ENCODE results near the gene MTOR.
"Not testable (repeated sequence)": the region's sequence is repeated elsewhere in the genome, so short reads cannot be mapped to it uniquely, and the experiment has no call there.

Gene MTOR

DNA sequence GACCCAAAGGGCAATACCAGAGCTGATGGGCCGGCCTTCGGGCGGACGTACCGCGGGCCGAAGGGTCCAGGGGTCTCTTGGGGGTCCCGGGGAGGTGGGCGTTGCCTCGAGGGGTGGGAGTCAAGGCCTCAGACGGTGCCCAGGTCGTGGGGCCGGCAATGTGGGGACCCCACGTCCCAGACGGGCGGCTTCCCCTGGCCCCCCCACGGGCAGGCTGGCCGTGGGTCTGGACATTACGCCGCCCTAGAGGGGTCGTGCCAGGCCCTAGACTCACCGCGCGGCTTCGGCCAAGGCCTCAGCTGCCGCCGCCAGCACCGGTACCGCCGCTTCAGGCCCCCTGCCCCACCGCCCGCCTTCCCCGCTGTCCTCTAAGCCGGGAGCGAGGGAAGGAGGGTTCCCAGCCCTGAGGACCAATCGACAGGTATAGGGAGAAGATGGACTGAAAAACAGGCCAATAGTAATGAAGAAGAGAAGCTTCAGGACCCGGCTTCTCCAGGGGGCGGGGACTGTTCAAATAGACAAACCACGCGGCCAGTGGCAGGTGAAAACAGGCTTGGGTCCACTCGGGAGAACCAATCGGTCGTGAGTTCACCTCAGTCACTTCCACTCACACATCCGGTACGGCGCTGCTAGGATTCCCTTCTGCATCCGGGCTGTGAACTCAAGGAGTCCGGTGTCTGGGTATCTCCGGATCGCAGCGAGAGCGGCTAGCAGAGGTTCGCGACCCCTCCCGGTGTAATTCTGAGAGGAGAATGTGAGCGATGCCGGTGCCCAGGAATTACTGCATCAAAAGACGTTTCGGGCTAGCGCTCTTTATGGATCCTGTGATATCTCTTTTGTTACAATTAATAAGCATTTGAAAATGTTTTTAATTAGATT, at the start of gene MTOR:
Gene MTOR, minus strand, starts transcription at position 381 of the 879 bp plus-strand sequence. CDS start 3,142 bp downstream, outside the sequence.
- DNase-seq = peak; percentile 96

DNA sequence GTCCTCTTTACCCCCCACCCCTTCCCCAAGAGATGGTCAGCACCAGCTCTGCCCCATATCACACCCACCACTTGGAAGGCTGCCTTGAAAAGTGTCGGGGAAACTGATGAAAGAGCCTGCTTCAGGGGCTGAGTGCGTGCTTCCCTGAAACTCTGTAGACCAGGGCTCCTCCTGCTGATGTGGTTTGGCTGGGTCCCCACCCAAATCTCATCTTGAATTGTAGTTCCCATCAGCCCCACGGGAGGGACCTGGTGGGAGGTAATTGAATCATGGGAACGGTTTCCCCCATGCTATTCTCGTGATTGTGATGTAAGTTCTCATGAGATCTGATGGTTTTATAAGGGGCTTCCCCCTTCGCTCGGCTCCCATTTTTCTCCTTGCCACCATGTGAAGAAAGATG, 47.0 kb upstream of the MTOR start:
- DNase-seq = no peak

DNA sequence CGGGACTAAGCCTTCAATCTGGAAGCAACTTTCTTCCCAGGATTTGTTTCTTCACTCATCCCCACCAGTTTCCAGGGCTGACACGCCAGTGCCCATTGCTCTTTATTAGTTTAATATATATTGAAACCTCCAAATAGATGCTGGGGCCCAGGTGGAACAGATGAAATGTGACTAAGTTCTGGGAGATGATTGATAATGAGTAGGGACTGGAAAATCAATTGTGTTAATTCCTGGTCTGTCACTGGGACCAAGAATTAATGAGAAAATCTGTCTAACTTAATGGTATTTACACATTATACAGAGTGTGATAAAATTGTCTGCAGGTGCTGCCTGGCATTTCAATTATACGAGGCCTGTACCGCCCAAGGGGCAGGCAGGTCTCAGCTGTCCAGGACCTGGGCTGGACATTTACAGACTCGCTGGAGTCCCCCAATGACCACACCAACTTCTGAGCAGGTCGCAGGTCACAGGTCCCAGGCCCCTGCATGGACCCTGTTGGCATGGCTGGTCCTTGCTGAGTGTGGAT, 46.4 kb upstream of the MTOR start:
- no peak for DNase-seq

DNA sequence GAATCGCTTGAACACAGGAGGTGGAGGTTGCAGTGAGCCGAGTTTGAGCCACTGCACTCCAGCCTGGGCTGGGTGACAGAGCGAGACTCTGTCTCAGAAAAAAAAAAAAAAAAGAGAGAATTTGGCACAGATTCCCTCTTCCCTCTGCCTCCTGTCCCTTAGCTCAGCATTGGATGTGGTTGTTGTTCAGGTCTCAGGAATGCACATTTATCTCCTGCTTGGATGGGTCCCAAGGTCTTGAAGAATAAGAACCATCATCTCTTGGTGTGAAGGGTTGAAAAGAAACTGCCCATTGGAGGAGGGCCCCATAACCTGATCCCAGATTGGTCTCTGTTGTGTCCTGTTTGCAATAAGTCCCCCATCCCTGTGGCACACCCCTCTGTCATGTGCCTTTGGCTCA, 45.5 kb upstream of the MTOR start:
- DNase-seq = no peak

DNA sequence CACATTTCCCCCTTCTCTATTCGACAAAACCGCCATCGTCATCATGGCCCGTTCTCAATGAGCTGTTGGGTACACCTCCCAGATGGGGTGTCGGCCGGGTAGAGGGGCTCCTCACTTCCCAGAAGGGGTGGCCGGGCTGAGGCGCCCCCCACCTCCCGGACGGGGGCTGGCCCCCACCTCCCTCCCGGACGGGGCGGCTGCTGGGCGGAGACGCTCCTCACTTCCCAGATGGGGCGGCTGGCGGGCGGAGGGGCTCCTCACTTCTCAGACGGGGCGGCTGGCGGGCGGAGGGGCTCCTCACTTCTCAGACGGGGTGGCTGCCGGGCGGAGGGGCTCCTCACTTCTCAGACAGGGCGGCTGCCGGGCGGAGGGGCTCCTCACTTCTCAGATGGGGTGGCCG, 43.2 kb upstream of the MTOR start:
- not testable (repeated sequence) for DNase-seq

DNA sequence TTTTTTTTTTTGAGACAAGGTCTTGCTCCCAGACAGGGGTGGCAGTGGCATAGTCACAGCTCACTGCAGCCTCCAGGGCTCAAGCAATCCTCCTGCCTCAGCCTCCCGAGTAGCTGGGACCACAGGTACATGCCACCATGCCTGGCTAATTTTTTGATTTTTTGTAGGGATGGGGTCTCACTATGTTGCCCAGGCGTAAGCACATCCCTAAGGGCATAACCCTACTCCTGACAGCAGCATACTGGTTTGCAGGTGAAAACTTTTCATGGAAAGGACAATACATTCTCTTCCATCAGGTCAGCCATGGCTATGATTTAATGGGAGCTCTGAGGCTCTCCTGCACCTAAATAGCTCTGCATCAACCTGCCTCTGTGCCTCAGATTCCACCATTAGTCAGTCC, 40.0 kb upstream of the MTOR start:
- DNase-seq = no peak

DNA sequence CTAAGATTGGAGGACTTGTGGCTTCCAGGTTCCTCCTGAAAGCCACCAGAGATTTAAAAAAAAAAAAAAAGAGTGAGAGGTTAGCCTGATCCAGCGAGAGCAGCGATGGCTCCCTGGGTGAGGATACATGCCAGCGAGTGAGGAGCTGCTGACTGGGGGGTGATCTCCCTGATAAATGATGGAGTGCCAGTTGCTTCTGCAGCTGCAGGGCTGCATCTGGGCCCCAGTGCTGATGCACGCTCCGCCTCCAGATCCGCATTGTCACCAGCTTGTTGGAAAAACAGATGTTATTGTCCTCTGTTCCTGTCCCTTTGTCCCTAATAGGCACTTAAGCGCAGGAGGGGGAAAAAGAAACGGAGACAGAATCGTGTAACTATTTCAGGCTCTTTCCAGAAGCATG, 39.2 kb upstream of the MTOR start:
- no peak for DNase-seq

DNA sequence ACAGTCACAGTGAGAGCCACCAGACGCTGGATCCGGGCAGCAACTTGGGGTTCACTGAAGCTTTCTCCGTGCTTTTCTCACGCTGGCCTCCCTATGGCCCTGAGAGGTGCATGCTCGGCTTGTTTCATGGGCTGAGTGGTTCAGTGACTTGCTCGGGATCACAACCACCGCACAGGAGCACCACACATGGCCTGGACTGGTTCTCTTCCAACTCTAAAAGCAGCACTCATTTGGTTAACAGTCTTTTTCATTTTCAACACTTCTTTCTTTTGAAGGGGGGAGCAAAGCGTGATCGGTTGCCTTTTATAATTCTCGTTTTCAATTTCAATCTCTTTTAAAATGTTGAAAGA, 36.8 kb upstream of the MTOR start:
- no peak for DNase-seq

DNA sequence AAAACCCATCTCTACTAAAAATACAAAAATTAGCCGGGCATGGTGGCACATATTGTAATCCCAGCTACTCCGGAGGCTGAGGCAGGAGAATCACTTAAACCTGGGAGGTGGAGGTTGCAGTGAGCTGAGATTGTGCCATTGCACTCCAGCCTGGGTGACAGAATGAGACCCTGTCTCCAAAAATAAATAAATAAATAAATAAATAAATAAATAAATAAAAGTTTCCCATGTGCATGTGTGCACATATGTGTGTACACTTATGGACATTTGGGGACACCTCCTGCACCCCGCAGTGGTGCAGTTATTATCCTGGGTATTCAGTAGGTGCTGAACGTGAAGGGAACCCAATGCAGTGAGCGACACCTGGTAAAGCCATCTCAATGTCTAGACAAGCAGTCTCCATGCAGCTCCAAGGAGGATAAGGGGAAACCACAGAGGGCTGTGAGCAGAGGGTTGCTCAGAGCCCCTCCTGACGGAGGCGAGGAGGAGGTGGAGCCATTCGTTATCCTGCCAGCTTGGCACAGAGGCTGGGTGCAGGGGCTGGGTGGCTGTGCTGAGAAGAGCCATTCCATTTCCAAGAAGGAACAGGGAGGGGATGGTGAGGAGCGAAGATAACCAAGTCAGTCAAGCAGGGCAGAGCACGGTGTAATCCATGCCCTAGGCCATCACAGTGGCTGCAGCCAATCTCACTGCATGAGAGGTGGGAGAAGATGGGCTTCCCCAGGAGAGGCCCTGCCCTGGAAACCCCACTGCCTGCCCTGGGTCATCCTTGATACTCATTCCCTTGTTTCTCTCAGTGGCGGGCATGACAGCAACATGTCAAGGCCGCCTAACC, 36.3 kb upstream of the MTOR start:
- no peak for DNase-seq

DNA sequence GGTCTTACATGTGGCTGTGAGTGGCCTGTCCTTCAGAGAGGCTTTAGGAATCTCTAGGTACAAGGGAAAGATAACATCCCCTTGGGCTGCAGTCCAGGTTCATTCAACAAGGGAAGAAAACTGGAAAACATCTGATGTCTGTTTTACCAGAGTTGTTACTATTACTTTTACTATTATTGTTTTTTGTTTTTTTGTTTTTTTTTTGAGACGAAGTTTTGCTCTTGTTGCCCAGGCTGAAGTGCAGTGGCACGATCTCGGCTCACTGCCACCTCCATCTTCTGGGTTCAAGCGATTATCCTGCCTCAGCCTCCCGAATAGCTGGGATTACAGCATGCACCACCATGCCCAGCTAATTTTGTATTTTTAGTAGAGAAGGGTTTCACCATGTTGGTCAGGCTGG, 35.4 kb upstream of the MTOR start:
- not testable (repeated sequence) for DNase-seq

DNA sequence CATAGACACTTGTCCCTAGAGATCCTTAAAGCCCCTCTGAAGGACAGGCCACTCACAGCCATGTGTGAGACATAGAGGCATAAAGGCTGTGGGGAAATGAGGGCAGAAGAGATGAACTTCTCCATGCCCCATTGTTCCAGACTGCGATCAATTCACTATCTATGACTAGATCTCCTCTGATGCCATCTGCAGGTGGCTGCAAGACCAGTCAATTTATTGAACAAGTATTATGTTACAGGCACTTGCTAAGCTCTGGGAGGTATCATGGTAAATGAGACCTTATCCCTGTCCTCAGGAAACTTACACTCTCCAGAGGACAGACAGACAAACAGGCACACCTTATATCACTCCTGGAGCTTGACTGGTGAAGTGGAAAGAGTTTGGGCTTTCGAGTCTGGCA, 33.6 kb upstream of the MTOR start:
- DNase-seq = no peak

DNA sequence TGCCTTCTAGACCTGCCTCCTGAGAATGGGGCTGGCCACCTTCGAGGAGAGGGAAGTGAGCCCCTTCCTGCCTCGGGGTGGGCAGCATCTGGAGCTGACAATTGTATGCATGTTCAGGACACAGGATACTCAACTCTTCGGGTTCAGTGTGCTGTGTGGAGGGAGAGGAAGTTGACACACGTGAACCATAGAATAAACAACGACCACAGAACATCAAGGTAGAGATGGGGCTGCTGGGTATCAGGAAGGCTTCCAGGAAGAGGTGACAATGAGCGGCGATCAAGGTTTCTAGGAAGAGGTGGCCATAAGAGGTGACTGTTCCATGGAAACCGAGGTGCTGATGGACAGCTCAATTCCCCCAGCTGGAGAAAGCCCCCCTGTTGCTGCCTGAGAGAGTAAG, 32.6 kb upstream of the MTOR start:
- DNase-seq = no peak

DNA sequence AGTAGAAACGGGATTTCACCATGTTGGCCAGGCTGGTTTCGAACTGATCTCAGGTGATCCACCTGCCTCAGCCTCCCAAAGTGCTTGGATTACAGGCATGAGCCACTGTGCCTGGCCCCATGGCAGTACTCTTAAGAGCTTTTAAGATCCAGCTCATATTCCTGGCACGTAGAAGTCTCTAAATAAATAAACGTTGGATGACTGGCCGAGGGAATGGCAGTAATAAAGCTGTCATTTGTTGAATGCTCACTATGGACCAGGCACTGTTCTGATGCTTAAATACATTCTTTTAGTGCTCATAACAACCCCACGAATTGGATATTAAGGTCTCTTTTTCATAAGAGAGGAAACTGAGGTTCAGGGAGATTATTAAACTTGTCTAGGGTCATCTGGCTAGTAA, 31.5 kb upstream of the MTOR start:
- DNase-seq = no peak

DNA sequence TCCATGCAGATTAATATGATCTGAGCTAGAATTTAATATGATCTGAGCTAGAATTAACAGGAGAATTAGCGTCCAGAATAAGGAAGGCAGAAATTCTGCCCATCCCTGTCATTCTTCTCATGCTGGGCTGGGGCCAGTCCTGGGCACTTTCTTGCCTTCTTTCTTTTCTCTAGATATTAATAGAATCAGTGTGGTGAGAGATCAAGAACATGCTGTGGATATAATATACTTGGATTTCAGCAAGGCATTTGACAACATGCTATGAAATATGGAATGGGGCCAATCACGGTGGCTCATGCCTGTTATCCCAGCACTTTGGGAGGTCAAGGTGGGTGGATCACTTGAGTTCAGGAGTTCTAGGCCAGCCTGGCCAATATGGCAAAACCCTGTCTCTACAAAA, 28.7 kb upstream of the MTOR start:
- no peak for DNase-seq

DNA sequence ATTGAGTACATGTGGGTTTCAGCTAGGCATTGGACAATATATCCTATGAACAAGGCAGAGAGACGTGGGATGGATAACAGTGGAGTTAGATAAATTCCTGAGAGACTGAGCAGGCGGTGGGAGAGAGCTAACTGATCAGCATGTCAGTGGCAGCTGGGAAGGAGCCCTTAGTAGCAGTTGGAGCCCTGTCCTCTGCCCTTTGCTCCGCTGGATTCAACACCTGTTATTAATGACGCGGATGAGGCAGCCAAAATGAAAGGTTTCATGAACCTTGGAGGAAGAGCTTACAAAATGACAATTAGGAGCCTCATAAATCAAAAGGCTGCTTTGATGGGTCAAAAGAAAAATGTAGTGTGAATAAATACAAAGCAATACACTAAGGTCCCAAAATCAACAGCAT, 26.7 kb upstream of the MTOR start:
- no peak for DNase-seq

DNA sequence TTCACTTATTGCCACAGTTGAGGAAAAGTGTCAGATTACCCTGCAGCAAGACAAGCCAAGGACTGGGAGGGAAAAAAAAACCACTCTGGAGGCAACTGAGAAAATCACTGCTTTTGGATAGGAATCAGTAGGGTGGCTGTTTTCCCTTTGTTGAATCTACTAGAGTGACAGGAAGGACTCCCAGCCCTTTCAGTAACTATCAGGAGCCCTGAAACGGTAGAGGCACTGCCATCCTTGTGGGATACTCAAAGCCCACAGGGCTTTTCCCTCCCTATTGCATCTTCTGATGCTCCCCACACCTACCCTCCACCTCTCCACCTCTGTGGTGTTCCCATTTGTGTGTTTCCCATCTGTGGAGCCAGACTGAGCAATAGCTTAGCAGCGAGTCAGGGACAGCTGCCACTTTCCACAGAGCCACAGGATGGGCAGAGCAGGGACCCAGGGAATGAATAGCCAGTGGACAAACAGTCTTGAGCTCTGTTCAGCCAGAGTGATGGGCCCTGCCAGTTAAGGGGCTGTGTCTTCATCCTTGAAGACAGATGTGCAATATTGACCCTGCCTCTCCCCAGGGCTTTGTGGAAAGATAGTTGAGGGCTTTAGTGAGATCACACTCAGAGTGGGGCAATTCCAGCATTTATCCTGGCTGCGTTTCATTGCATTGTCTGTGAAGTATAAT, 24.5 kb upstream of the MTOR start:
- DNase-seq = no peak

DNA sequence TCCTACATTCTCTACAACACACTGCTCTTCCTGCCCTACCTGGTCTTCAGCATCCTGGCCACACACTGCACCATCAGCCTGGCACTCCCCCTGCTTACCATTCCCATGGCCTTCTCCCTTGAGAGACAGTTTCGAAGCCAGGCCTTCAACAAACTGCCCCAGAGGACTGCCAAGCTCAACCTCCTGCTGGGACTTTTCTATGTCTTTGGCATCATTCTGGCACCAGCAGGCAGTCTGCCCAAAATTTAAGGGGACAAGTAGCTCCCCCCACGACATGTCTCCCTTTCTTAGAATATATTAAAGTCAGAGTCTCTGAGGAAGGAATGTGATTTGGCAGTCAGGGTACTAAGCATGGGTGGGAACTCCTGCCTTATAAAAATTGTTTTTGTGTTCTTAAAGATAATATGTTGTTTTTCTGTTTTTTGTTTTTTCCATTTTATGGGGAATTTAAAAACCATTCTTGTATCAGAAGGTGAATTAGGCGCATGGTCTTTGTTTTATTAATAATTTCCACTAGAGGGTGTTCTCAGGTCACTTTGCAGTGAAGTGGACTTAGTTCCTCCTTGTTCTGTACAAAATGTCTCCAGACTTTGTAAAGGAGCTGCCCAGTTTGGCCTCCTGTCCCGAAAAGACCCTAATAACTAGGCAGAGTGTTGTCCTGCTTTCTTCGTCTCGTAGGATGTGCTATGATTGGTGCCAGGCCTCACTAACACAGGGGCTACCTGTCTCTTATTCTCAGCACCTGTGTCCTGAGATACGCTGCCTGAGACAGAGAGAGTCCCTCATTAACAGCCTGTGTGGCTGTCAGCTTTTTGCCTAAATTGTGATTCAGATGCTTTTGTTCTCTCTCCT, 23.8 kb upstream of the MTOR start:
- no peak for DNase-seq

DNA sequence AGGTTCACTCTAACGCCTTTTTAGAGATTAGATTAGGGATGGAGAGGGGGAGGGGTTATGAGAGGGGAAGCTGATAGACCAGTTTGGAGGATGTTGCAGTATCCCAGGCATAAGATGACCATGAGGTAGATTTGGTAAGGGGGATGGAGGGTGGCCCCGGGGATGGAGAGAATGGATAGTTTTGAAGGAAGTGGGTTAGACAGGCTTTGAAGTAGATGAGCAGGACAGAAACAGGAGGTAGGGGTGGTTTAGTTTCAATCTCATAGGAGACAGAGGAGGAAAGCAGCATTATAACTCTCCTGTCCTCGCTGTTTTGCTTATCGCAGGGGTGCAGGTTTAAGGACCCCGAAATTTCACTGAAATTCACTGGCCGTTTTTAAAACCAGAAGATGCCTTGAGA, 22.4 kb upstream of the MTOR start:
- DNase-seq = no peak

DNA sequence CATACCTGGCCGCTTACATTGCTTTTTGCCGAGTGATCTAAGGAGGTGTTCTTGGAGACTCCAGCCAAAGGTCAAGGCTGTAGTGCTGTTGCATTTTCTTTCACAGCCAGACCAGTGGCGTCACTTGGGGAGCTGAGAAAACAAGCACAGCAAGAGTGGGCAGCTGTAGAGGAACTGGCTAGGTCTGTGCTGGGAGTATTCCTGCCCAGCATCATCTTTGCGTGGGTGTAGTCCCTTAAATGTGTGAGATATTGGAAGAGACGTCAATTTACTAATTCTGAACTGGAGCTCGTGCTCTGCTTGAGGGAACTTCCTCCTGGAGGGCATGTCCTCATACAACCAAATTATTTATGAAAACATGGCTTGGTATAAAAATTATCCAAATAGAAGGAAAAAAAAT, 20.8 kb upstream of the MTOR start:
- DNase-seq = no peak

DNA sequence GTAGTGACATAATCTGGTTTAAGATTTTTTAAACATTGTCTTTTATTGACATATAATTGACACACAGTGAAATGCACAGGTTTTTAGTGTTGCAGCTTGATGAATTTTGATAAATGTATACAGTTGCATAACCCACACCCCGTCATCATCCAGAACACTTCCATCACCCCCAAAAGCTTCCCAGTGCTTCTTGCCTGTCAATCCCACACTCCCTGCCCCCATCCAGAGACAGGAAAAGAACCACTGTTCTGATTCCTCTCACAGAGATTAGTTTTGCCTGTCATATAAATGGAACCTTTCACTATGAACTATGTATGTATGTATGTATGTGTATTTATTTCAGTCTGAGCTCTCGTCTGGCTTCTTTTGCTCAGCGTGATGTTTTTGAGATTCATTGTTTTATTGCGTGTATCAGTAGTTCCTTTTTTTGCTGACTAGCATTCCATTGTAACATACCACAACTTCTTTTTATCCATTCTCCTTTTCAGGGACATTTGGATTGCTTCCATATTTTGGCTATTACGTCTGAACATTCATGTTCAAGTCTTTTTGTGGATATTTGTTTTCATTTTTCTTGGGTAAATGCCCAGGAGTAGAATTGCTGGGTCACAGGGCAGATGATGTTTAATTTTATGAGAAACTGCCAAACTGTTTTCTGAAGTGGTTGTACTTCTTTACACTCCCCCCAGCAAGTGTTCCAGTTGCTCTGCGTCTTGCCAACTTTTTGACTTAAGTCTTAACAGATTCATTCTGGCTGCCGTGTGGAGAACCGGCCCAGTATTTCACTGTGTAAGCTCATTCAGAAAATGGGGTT, 19.4 kb upstream of the MTOR start:
- no peak for DNase-seq

DNA sequence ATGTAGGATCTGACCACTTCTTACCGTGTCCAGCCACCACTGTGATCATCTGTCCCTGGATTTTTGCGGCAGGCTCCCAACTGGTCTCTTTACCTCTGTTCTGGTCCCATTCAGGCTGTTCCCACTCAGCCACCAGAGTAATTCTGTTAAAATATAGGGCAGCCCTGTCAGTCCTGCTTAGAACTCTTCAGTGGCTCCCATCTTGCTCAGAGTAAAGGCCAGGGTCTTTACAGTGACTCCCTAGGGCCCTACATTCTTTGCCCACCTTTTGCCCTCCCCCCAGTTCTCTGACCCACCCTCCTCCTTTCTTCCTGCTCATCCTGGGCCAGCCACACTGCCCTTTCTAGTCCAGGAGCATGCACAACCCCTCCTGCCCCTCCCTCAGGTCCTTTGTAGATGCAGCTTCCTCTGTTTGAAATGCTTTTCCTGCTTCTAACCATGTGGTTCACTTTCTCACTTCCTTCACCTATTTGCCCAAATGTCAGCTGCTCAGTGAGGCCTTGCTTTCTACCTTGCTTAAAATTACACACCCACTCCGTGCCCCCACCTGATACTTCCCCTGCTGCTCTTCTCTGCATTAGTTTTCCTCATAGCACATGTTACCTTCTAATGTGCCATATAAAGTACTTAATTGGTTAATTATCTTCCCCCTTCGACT, 18.5 kb upstream of the MTOR start:
- no peak for DNase-seq

Measured in activated naive CD4-positive, alpha-beta T cell treated with anti-CD3 and anti-CD28 coated beads, Interleukin-2, amount 50 U/mL, for 16 hours (primary cell).